Brain pericyte (primary cell): ENCODE data around the gene PPIG.
"Not testable (repeated sequence)": the region's sequence is repeated elsewhere in the genome, so short reads cannot be mapped to it uniquely, and the experiment has no call there.

Experiments
- DNase-seq: peaks from one replicate; pipeline ENCODE4 v3.0.0-alpha.2; 2012; ENCODE audit warnings: low read depth, low spot score

Gene PPIG

DNA sequence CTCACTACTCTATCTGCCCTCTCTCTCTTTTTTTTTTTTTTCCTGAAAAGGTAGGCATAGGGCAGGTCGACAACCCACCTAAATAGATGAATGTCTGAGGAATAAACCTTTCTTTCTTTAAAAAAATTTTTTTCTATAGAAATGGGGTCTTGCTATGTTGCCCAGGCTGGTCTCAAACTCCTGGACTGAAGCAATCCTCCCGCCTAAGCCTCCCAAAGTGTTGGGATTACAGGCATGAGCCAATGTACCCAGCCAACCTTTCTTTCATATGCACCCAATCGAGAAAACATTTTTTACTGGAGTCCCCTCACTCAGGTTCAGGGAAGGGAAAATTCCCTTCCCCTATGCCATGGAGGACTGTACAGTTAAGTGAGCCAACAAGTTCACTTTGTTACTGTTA, 79.1 kb downstream of the PPIG start:
- no peak for DNase-seq

GRCh38 chr2:169664600-169664977, 80.4 kb downstream of the PPIG start:
- no peak for DNase-seq

- no peak for DNase-seq
These were observed 81.1 kb downstream of the PPIG start for GRCh38 chr2:169664978-169665930.

DNA sequence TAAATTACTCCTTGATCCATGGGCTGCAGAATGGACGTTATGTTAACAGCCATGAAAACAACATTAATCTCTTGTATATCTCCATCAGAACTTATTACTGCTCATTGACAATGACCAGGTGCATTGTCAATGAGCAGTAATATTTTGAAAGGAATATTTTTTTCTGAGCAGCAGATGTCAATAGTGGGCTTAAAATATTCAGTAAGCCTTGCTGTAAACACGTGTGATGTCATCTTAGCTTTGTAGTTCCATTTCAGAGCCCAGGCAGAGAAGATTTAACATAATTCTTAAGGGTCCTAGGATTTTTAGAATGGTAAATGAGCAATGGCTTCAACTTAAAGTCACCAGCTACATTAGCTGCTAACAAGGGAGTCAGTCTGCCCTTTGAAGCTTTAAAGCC, 83.4 kb downstream of the PPIG start:
- no peak for DNase-seq

DNA sequence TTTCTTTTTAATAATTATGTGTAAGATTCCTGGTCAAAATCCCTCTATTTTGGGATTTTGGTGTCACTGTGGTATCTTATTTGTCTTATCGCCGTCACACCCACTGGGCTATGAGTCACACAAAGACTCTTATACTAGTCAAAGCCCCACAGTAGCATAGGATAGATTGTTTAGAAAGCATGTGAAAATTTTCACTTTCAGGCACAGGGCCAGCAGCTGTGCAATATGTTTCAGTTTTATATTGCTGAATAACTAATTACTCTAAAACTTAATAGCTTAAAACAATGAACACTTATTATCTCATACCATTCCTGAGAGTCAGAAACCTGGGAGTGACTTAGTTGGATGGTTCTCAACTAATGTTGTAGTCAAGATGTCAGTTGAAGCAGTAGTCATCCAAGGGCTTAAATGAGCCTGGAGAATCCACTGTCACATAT, 86.1 kb downstream of the PPIG start:
- no peak for DNase-seq

DNA sequence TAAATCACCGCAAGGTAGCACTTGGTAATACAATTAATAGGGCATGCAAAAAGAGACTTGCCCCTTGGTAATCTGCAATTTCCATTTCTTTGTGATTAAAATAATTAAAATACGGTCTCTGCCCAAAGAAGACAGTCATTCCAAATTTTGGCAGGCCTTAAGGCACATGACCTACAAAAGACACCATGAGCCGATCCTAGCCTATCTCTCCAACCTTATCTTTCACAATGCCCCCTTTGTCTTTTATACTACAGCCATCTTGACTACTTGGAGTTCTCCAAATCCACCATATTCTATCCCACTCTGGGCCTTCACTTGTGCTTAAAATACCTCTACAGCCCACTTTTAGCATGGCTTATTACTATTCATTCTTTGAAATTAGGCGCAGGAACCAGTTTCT, 86.8 kb downstream of the PPIG start:
- no peak for DNase-seq

- no peak for DNase-seq
These were observed 88.3 kb downstream of the PPIG start for GRCh38 chr2:169672406-169672805.

GRCh38 chr2:169673106-169673505, 89.0 kb downstream of the PPIG start:
- DNase-seq, result no peak

GRCh38 chr2:169673921-169674320, 89.8 kb downstream of the PPIG start:
- DNase-seq, result no peak

GRCh38 chr2:169676357-169676756, 92.2 kb downstream of the PPIG start:
- DNase-seq, result no peak

- no peak for DNase-seq
These were observed 92.7 kb downstream of the PPIG start for GRCh38 chr2:169676850-169677249.

- no peak for DNase-seq
These were observed 98.9 kb downstream of the PPIG start for GRCh38 chr2:169683054-169683424.

- no peak for DNase-seq
These were observed 99.4 kb downstream of the PPIG start for GRCh38 chr2:169683425-169684134.

DNA sequence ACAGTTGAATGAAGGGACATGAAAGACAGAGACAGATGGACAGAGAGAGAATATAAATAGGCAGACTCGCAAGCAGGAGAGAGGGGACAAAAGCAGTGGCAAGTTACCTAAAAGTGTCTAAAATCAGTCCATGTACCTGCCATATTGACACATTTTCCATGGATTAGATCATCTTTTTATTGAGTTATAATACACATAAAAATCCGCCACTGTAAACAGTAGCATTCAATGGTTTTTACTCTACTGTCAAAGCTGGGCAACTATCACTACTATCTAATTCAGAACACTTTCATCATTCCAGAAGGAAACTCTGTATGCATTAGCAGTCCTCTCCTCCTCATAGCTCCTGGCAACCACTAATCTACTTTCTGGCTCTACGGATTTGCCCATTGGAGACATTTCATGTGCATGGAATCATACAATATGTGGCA, 100.0 kb downstream of the PPIG start:
- no peak for DNase-seq

- DNase-seq, result not testable (repeated sequence)
These were observed 100.6 kb downstream of the PPIG start for GRCh38 chr2:169684712-169685111.

- not testable (repeated sequence) for DNase-seq
These were observed 102.7 kb downstream of the PPIG start for GRCh38 chr2:169686825-169687224.

GRCh38 chr2:169687943-169688342, 103.8 kb downstream of the PPIG start:
- DNase-seq, result not testable (repeated sequence)

GRCh38 chr2:169690958-169691357, 106.8 kb downstream of the PPIG start:
- no peak for DNase-seq
